ENCODE measurements around the gene NDUFA3.

Gene NDUFA3

DNA sequence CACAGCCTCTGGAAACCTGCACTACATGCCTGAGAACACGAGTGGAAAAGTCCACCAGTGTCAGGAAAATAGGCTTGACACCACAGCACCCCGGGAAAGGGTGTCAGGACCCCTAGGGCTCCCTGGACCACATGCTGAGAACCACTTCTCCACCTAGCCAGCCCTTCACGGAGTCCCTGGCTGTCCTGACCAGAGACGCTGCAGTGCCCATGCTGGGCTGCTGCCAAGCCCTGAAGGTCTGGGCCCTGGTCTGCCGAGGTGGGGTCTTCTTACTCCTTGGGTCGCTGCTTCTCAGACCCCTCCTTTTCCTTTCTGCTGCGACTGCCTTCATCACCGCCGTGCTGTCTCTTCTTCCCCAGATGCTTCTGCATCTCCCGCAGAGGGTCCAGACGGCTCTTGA, 53.8 kb downstream of the NDUFA3 start:
- H3K9me2 ChIP-seq (replicated peaks; ENCODE audit: control insufficient read depth, low read length): no peaks in the 10 kb centered on the region
- H3K4me3 ChIP-seq (ENCODE audit: low read length): no peak overlapping the region
- H3K9me3 ChIP-seq (ENCODE audit: control insufficient read depth, insufficient read depth, low read length): no peaks in the 10 kb centered on the region
- H3K79me2 ChIP-seq (ENCODE audit: control insufficient read depth, low read length): peaks cover 23% of the 10 kb centered on the region
- no peak overlapping the region for H3K4me2 ChIP-seq (ENCODE audit: low read length)
- peaks cover 61% of the 10 kb centered on the region for H3K36me3 ChIP-seq (ENCODE audit: control insufficient read depth, low read length)
- peaks cover 22% of the 10 kb centered on the region for H3K4me1 ChIP-seq (ENCODE audit: control insufficient read depth, low read length)
- TF ChIP-seq EZH2phosphoT487 (IDR thresholded peaks at IDR 0.05; ENCODE audit: borderline replicate concordance, low read length): no peak
- TF ChIP-seq, protein P1, sequence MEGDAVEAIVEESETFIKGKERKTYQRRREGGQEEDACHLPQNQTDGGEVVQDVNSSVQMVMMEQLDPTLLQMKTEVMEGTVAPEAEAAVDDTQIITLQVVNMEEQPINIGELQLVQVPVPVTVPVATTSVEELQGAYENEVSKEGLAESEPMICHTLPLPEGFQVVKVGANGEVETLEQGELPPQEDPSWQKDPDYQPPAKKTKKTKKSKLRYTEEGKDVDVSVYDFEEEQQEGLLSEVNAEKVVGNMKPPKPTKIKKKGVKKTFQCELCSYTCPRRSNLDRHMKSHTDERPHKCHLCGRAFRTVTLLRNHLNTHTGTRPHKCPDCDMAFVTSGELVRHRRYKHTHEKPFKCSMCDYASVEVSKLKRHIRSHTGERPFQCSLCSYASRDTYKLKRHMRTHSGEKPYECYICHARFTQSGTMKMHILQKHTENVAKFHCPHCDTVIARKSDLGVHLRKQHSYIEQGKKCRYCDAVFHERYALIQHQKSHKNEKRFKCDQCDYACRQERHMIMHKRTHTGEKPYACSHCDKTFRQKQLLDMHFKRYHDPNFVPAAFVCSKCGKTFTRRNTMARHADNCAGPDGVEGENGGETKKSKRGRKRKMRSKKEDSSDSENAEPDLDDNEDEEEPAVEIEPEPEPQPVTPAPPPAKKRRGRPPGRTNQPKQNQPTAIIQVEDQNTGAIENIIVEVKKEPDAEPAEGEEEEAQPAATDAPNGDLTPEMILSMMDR (IDR thresholded peaks at IDR 0.05; ENCODE audit: low read depth, low read length, poor library complexity, severe bottlenecking): no peak
- no peaks in the 10 kb centered on the region for H3K27me3 ChIP-seq (ENCODE audit: control insufficient read depth, low read length)
- peaks cover 3% of the 10 kb centered on the region for H3F3A ChIP-seq (ENCODE audit: control insufficient read depth, insufficient read depth)
- H4K20me1 ChIP-seq (ENCODE audit: control insufficient read depth, insufficient read depth, low read depth, low read length): no peaks in the 10 kb centered on the region
- no peak overlapping the region for H3K27ac ChIP-seq (ENCODE audit: low read depth, low read length)

DNA sequence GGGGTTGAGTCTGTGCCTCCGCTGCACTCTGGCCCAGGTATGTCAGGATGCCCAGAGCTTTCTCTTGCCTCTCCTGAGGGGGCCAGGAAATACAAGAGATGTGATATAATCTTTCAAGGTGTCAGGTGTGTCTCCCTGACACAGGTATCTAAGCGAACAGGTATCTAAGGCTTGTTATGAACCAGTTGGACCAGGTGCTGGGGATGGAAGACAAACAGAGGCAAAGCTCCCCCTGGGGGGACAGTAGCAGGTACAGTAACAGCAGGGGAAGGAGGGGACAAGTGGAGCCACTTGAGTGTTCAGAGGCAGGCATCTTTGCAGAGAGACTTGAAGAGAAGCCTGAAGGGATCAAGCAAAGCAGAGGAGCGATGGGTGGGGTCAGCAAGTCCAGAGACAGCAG, 54.3 kb downstream of the NDUFA3 start:
- no peak for TF ChIP-seq EZH2phosphoT487 (IDR thresholded peaks at IDR 0.05; ENCODE audit: borderline replicate concordance, low read length)
- TF ChIP-seq, protein P1 (IDR thresholded peaks at IDR 0.05; ENCODE audit: low read depth, low read length, poor library complexity, severe bottlenecking): no peak
- Histone ChIP-seq H3F3A (ENCODE audit: control insufficient read depth, insufficient read depth) (peaks cover 3% of the 10 kb centered on the region), H3K27me3 (ENCODE audit: control insufficient read depth, low read length) (no peaks in the 10 kb centered on the region), H3K79me2 (ENCODE audit: control insufficient read depth, low read length) (peaks cover 27% of the 10 kb centered on the region), H3K4me3 (ENCODE audit: low read length) (no peak overlapping the region), H3K9me3 (ENCODE audit: control insufficient read depth, insufficient read depth, low read length) (no peaks in the 10 kb centered on the region), H3K36me3 (ENCODE audit: control insufficient read depth, low read length) (peaks cover 56% of the 10 kb centered on the region), H3K4me1 (ENCODE audit: control insufficient read depth, low read length) (peaks cover 27% of the 10 kb centered on the region), H4K20me1 (ENCODE audit: control insufficient read depth, insufficient read depth, low read depth, low read length) (no peaks in the 10 kb centered on the region), H3K4me2 (ENCODE audit: low read length) (no peak overlapping the region), H3K27ac (ENCODE audit: low read depth, low read length) (no peak overlapping the region), H3K9me2 (replicated peaks; ENCODE audit: control insufficient read depth, low read length) (no peaks in the 10 kb centered on the region)

Measured in DOHH2 (cell line).